Tibial nerve (tissue), 4 donors: Measurements from ENCODE around the gene MRPS6. TPM values are rescaled to one million over a fixed set of nuclear protein-coding genes. Genes with fewer than 3 reads are reported as not detected.

ENCODE experiments used
- DNase-seq, 2 donors: peaks; one replicate each; pipeline ENCODE4 v3.0.0-alpha.2; 2019; ENCODE audit warnings: low spot score in 2 of 2
- H3K27ac ChIP-seq, 4 donors: fragments of 200-600 bp; sonication (generic) in 3 of 4; one replicate each; pipeline ENCODE4 v1.5.1; 2017 to 2019; ENCODE audit warnings: mild to moderate bottlenecking in 1 of 4
- H3K27me3 ChIP-seq, 2 donors: fragments of 200-600 bp; sonication (generic) in 1 of 2; one replicate each; pipeline versions ENCODE4 v1.5.1 to v1.6.0; 2017 to 2019
- H3K36me3 ChIP-seq, 3 donors: fragments of 200-600 bp; sonication (generic); one replicate each; pipeline ENCODE4 v1.5.1; 2018 to 2019
- H3K4me1 ChIP-seq, 4 donors: fragments of 200-600 bp; sonication (generic) in 3 of 4; one replicate each; pipeline ENCODE4 v1.5.1; 2017 to 2019
- H3K4me3 ChIP-seq, 4 donors: fragments of 200-600 bp; sonication (generic) in 3 of 4; one replicate each; pipeline ENCODE4 v1.5.1; 2017 to 2019; ENCODE audit warnings: mild to moderate bottlenecking in 1 of 4, moderate library complexity in 1 of 4
- H3K9me3 ChIP-seq, 4 donors: fragments of 200-600 bp; sonication (generic) in 3 of 4; one replicate each; pipeline ENCODE4 v1.5.1; 2017 to 2019
- EP300 ChIP-seq, 2 donors: sonication (generic); formaldehyde crosslinking; IDR thresholded peaks; one replicate each; pipeline ENCODE4 v1.6.1; 2017; ENCODE audit warnings: antibody characterized with exemption in 2 of 2, mild to moderate bottlenecking in 1 of 2
- POLR2A ChIP-seq, 2 donors: fragments of 450-650 bp; IDR thresholded peaks; one replicate each; pipeline ENCODE4 v1.6.1; 2017; ENCODE audit warnings: antibody characterized with exemption in 2 of 2, mild to moderate bottlenecking in 2 of 2, moderate library complexity in 2 of 2
- WGBS, 2 donors: methylation state at CpG; one replicate each; pipeline ENCODE4 v1.1.5; 2018; 5-methylcytosine and 5-hydroxymethylcytosine counted together
- total RNA-seq, 4 donors: library from RNA; depleted of rRNA; stranded (reverse); fragments of >200 nt; gene quantifications; one replicate each; pipeline ENCODE4 v1.1.0, GENCODE V29; 2016
- TF ChIP-seq, protein P1 (sequence below), 5 experiments: fragments of 200-600 bp in 3 of 5; fragments of 450-650 bp in 2 of 5; sonication (generic) in 3 of 5; IDR thresholded peaks; one replicate each; pipeline ENCODE4 v1.5.1; 2016 to 2019; ENCODE audit warnings: antibody characterized with exemption in 5 of 5, mild to moderate bottlenecking in 3 of 5, moderate library complexity in 2 of 5

The MRPS6 gene
- total RNA-seq, 4 donors from 2014 or later, result 57.9 to 69.6 (median 61.2) TPM

DNA sequence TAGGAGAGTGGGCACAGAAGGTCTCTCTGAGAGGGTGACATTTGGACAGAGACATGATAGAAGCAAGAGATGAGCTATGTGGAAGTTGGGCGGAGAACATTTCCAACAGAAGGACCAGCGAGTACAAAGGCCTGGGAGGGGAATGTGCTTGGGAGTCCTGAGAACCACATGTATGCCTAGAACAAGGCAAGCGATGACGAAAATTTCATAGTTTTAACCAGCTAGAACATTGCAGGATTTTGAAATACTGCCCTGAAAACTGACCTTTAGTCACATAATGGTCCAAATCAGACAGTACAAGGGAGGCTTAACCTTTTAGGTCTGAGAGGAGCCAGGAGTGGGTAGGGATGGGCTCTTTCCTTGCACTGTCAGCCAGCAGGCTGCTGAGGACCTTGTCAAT, 68.0 kb downstream of the MRPS6 start:
- Histone ChIP-seq H3K27me3 (no peaks in the 10 kb centered on the region), H3K36me3 (peaks cover 0 to 28% (median 0%) of the 10 kb centered on the region in 3 donors), H3K4me3 (no peak overlapping the region), H3K9me3 (peaks cover 0 to 5% (median 0%) of the 10 kb centered on the region in 4 donors), H3K4me1 (peaks cover 0 to 55% (median 3%) of the 10 kb centered on the region in 4 donors), H3K27ac (peak overlapping the region in 2 of 4 donors; percentile 42 to 45)
- 91 to 94% methylated on average over 4 of the region's 4 CpGs for WGBS, 2 donors
- DNase-seq, result no peak
- TF ChIP-seq POLR2A (IDR thresholded peaks at IDR 0.05), result no peak
- TF ChIP-seq, protein P1, sequence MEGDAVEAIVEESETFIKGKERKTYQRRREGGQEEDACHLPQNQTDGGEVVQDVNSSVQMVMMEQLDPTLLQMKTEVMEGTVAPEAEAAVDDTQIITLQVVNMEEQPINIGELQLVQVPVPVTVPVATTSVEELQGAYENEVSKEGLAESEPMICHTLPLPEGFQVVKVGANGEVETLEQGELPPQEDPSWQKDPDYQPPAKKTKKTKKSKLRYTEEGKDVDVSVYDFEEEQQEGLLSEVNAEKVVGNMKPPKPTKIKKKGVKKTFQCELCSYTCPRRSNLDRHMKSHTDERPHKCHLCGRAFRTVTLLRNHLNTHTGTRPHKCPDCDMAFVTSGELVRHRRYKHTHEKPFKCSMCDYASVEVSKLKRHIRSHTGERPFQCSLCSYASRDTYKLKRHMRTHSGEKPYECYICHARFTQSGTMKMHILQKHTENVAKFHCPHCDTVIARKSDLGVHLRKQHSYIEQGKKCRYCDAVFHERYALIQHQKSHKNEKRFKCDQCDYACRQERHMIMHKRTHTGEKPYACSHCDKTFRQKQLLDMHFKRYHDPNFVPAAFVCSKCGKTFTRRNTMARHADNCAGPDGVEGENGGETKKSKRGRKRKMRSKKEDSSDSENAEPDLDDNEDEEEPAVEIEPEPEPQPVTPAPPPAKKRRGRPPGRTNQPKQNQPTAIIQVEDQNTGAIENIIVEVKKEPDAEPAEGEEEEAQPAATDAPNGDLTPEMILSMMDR (IDR thresholded peaks at IDR 0.05), result no peak
- no peak for TF ChIP-seq EP300 (IDR thresholded peaks at IDR 0.05)

DNA sequence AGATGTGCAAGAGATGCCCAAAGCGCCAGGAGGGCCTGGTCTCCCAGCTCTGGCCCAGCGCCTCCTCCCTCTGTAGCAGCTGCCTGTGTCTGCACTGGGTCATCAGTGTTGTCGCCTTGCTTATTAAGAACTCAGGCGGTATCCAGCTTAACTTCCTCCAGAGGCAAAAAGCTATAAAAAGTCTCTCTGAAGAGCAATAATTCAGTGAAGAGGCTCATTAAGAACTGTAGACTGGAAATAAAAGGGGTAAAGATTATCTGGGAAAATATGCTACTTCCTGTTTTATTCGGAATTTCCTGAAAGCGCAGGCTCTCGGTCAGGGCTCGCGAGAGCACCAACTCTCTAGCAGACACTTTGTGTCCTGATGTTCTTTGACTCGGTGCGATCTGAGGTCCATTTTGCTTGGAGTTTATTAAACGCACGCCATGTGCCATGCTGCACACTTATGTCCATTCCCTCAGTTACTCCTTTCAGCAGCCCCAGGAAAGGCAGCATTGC, 70.4 kb downstream of the MRPS6 start:
- no peak for DNase-seq
- Histone ChIP-seq H3K36me3 (peaks cover 0 to 24% (median 0%) of the 10 kb centered on the region in 3 donors), H3K9me3 (no peaks in the 10 kb centered on the region), H3K4me1 (peaks cover 0 to 78% (median 17%) of the 10 kb centered on the region in 4 donors), H3K27ac (peak overlapping the region in 2 of 4 donors; percentile 64 to 66), H3K4me3 (no peak overlapping the region), H3K27me3 (no peaks in the 10 kb centered on the region)
- WGBS, 2 donors, result 68 to 75% methylated on average over 13 of the region's 13 CpGs
- TF ChIP-seq EP300 (IDR thresholded peaks at IDR 0.05) (no peak), POLR2A (IDR thresholded peaks at IDR 0.05) (no peak)
- TF ChIP-seq, protein P1 (IDR thresholded peaks at IDR 0.05), result no peak

DNA sequence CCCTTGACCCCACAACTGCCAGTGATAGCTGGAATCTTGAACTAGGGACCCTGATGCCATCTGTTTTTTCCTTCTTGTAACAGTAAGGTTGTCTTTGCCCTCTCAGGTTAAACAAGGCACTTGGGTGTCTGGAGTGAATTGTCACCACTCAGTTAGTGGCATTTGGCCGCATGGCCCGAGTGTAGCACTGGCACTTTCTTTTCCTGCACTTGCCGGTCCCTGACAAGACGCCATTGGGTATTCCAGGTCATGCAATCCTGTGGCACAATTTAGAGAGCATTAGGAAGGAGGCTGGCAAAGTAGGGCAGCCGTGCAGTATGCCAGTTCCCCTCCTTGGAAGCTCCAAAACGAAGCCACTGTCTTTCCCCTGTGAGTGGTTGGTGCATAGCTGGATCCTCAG, 70.8 kb downstream of the MRPS6 start:
- no peak overlapping the region for H3K4me3 ChIP-seq
- no peaks in the 10 kb centered on the region for H3K27me3 ChIP-seq
- 90 to 96% methylated on average over 6 of the region's 6 CpGs for WGBS, 2 donors
- DNase-seq, result no peak
- H3K36me3 ChIP-seq, result peaks cover 0 to 24% (median 0%) of the 10 kb centered on the region in 3 donors
- H3K4me1 ChIP-seq, result peaks cover 0 to 83% (median 18%) of the 10 kb centered on the region in 4 donors
- peak overlapping the region in 2 of 4 donors; percentile 64 to 66 for H3K27ac ChIP-seq
- no peaks in the 10 kb centered on the region for H3K9me3 ChIP-seq
- TF ChIP-seq POLR2A (IDR thresholded peaks at IDR 0.05), result no peak
- TF ChIP-seq EP300 (IDR thresholded peaks at IDR 0.05), result no peak
- TF ChIP-seq, protein P1 (IDR thresholded peaks at IDR 0.05), result no peak

DNA sequence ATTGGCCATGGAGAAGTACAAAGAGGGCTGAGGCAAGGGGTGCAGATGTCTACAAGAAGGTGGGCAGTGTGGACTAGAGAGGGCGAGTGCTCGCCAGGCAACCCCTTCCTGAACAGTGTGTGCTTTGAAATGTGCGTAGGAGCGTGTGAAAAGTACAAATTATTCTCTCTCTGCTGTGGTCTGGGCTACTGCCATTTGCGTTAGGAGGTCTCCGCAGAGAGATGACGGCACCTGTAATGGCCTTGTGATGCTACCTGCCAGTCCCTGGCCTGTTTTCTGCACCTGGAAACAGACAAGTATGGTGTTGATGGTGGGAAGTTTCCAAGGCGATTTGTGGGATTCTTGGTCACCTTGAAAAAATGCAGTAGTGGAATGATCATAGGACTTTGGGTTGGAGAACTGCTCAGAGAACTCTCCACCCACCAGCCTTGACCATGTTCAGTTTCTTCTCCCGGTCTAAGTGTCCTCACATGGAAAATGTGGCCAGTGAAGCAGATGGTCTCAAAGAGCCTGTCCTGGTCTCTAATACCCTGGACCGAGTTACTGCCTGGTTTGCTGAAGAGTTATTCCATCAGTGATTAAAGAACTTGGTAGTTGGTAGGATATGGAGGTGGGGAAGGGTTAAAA, 74.5 kb downstream of the MRPS6 start:
- Histone ChIP-seq H3K27ac (peak overlapping the region; percentile 61 to 88 (median 74)), H3K4me1 (peaks cover 6 to 73% (median 23%) of the 10 kb centered on the region in 4 donors), H3K27me3 (no peaks in the 10 kb centered on the region), H3K4me3 (no peak overlapping the region), H3K9me3 (no peaks in the 10 kb centered on the region), H3K36me3 (peaks cover 0 to 18% (median 0%) of the 10 kb centered on the region in 3 donors)
- DNase-seq, result no peak
- TF ChIP-seq, protein P1 (IDR thresholded peaks at IDR 0.05), result no peak
- TF ChIP-seq EP300 (IDR thresholded peaks at IDR 0.05), result peak in 1 of 2 donors; percentile 43
- TF ChIP-seq POLR2A (IDR thresholded peaks at IDR 0.05), result no peak
- WGBS, 2 donors, result 76 to 83% methylated on average over 10 of the region's 10 CpGs

DNA sequence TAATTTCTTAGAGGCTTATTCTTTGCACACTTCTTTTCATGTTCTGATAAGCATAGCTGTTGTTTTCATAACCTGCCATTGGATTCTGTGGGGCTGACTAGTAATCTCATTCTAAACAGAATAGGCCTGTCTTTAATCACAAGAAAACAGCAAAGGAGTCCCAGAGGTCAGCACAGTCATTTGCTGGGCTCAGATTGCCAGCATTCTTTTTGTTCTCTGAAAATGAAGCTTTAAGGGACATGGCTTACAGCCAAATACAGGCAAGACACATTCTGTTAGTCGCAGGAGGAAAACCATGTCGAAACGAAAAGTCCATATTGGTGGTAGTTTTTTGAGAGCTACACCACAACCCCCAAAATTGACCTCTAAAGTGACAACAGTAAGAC, 75.0 kb downstream of the MRPS6 start:
- peak overlapping the region; percentile 61 to 88 (median 74) for H3K27ac ChIP-seq
- TF ChIP-seq POLR2A (IDR thresholded peaks at IDR 0.05) (no peak), EP300 (IDR thresholded peaks at IDR 0.05) (no peak)
- TF ChIP-seq, protein P1 (IDR thresholded peaks at IDR 0.05), result no peak
- no peak overlapping the region for H3K4me3 ChIP-seq
- no peaks in the 10 kb centered on the region for H3K27me3 ChIP-seq
- peaks cover 6 to 72% (median 23%) of the 10 kb centered on the region in 4 donors for H3K4me1 ChIP-seq
- WGBS, 2 donors, result 31 to 40% methylated on average over 3 of the region's 3 CpGs
- no peaks in the 10 kb centered on the region for H3K9me3 ChIP-seq
- H3K36me3 ChIP-seq, result peaks cover 0 to 13% (median 0%) of the 10 kb centered on the region in 3 donors
- DNase-seq, result no peak
